Measurements from ENCODE around the gene TBX15. TPM values are rescaled to one million over a fixed set of nuclear protein-coding genes. Genes with fewer than 3 reads are reported as not detected.

TBX15 gene
- total RNA-seq, 4 donors from 2014 or later: 0.45 to 1.6 (median 0.56) TPM

DNA sequence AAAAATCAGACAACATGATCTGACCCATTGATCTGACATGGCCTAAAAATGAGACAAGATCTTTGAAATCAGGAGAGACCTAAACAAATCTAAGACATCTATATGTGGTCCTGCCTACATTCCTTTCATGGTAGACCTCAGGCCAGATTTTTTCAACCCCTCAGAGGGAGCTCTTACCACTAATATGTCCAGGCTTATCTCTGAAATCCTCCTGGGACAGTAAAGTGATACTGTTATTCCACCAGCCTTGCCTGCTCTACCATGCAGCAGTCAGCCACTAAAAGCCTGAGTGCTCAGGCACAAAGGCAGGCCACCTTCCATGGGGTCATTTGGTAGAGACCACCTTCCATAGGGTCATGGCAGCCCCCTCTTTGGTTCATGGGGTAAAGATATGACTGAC is 126.9 kb downstream of the TBX15 start:
- Histone ChIP-seq H3K27me3 (no peaks in the 10 kb centered on the region), H3K4me1 (no peaks in the 10 kb centered on the region), H3K27ac (no peak overlapping the region), H3K4me3 (no peak overlapping the region), H3K9me3 (no peaks in the 10 kb centered on the region), H3K36me3 (no peaks in the 10 kb centered on the region)
- no peak for ATAC-seq
- no peak for TF ChIP-seq POLR2AphosphoS5 (IDR thresholded peaks at IDR 0.05)
- TF ChIP-seq POLR2A (IDR thresholded peaks at IDR 0.05): no peak
- TF ChIP-seq, protein P1, sequence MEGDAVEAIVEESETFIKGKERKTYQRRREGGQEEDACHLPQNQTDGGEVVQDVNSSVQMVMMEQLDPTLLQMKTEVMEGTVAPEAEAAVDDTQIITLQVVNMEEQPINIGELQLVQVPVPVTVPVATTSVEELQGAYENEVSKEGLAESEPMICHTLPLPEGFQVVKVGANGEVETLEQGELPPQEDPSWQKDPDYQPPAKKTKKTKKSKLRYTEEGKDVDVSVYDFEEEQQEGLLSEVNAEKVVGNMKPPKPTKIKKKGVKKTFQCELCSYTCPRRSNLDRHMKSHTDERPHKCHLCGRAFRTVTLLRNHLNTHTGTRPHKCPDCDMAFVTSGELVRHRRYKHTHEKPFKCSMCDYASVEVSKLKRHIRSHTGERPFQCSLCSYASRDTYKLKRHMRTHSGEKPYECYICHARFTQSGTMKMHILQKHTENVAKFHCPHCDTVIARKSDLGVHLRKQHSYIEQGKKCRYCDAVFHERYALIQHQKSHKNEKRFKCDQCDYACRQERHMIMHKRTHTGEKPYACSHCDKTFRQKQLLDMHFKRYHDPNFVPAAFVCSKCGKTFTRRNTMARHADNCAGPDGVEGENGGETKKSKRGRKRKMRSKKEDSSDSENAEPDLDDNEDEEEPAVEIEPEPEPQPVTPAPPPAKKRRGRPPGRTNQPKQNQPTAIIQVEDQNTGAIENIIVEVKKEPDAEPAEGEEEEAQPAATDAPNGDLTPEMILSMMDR (IDR thresholded peaks at IDR 0.05): no peak
- TF ChIP-seq EP300 (IDR thresholded peaks at IDR 0.05): no peak

DNA sequence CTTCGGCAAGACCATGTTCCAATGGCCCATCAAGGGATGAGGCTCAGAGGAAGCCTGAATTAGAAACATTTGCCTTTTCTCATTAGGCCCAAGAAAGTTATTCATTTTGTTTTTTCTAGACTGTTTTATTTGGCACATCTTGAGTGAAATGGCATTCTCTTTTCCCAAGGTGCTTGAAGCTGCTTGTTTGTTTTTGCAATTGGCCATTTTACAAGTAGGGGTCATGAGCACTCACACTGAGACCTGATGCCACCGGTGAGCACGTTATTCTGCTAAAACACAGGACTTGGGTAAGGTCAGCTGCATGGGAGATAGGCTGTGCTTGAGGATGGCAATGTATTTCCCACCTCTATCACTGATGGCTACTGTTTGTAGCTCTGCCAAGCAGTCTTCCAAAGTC is 128.1 kb downstream of the TBX15 start:
- Histone ChIP-seq H3K27ac (no peak overlapping the region), H3K4me1 (no peaks in the 10 kb centered on the region), H3K9me3 (no peaks in the 10 kb centered on the region), H3K27me3 (no peaks in the 10 kb centered on the region), H3K36me3 (no peaks in the 10 kb centered on the region), H3K4me3 (no peak overlapping the region)
- TF ChIP-seq POLR2A (IDR thresholded peaks at IDR 0.05) (no peak), POLR2AphosphoS5 (IDR thresholded peaks at IDR 0.05) (no peak), EP300 (IDR thresholded peaks at IDR 0.05) (no peak)
- TF ChIP-seq, protein P1 (IDR thresholded peaks at IDR 0.05): no peak
- WGBS, 2 donors (ENCODE audit: low coverage in 1 of 2): 63 to 79% methylated on average over 1 to 3 of the region's 3 CpGs
- no peak for ATAC-seq

DNA sequence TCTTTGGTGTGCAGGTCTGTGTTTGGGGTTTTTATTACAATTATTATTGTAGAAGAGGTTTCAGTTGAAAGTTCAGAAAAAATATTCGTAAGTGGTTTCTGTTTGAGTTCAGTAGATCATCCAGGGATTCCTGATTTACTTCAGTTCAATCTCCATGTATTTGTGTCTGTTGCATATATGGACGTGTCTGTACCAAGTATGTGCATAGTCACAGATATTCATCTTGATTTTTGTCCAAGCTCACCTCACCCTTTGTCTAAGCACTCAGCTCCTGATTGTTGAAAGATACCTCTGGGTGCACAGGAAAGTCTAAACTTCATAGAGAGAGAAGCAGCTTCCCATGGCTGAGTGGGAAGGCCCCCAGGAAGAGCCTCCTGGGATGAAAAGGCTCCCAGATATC is 141.7 kb downstream of the TBX15 start:
- no peak overlapping the region for H3K4me3 ChIP-seq
- TF ChIP-seq POLR2AphosphoS5 (IDR thresholded peaks at IDR 0.05): no peak
- no peak for TF ChIP-seq POLR2A (IDR thresholded peaks at IDR 0.05)
- TF ChIP-seq, protein P1 (IDR thresholded peaks at IDR 0.05): no peak
- TF ChIP-seq EP300 (IDR thresholded peaks at IDR 0.05): no peak
- H3K9me3 ChIP-seq: no peaks in the 10 kb centered on the region
- H3K4me1 ChIP-seq: no peaks in the 10 kb centered on the region
- ATAC-seq: no peak
- 61 to 67% methylated on average over 2 of the region's 2 CpGs for WGBS, 2 donors (ENCODE audit: low coverage in 1 of 2)
- no peaks in the 10 kb centered on the region for H3K36me3 ChIP-seq
- H3K27me3 ChIP-seq: no peaks in the 10 kb centered on the region
- no peak overlapping the region for H3K27ac ChIP-seq

DNA sequence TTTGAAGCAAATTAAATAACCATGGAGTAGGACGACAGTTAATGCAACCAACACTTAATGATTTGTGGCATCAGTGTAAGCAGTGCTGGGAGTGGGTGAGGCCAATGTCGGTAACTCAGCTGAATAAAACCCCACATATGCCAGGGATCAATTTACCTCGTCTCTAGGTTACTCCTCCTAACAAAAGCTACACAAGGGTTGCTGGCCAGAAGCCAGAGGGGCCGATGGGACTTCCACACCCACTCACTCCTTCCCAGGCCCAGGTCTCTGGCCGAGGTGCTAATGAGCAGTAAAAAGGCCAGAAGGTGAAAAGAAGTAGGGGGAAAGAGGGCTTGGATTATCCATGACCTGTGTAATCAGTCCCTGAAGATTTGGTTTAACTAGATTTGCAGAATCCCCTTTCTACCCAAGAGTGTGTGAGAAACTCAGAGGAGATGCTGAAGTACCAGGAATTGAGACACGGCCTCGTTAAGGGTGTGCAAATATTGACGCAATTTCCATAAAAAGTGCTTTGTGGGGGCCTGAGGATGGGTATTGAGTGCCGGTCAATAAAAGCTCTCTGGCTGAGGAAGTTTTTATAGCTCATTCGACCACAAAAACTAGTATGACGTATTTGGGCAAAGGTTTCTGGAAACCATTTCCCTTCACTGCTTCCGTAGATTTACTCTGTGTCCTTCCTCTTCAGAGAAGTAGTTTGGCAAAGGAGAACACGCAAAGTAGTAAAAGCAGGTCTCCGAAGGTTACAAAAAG is 145.5 kb downstream of the TBX15 start:
- no peaks in the 10 kb centered on the region for H3K27me3 ChIP-seq
- no peak overlapping the region for H3K4me3 ChIP-seq
- no peak for TF ChIP-seq POLR2AphosphoS5 (IDR thresholded peaks at IDR 0.05)
- TF ChIP-seq, protein P1 (IDR thresholded peaks at IDR 0.05): no peak
- TF ChIP-seq POLR2A (IDR thresholded peaks at IDR 0.05): no peak
- TF ChIP-seq EP300 (IDR thresholded peaks at IDR 0.05): no peak
- no peaks in the 10 kb centered on the region for H3K9me3 ChIP-seq
- ATAC-seq: peak; percentile 25
- no peaks in the 10 kb centered on the region for H3K36me3 ChIP-seq
- H3K4me1 ChIP-seq: no peaks in the 10 kb centered on the region
- WGBS, 2 donors (ENCODE audit: low coverage in 1 of 2): 75 to 88% methylated on average over 9 to 10 of the region's 14 CpGs
- no peak overlapping the region for H3K27ac ChIP-seq

DNA sequence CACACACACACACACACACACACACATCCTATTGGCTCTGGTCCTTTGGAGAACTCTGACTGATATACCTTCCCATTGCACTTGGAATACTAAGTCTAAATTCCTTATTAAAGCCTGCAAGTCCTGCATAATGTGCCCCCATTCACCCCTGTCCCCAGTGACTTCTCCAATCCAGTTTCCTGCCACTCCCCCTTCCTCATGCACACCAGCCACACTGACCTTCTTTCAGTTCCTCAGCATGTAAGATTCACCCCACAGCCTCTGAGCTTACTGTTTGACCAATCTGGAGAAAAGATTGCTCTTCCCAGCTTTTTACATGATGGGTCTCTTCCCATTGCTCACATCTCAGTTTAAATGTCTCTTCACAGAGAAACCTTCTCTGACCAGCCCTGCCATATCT is 146.6 kb downstream of the TBX15 start:
- H3K4me3 ChIP-seq: no peak overlapping the region
- ATAC-seq: no peak
- no peaks in the 10 kb centered on the region for H3K4me1 ChIP-seq
- TF ChIP-seq, protein P1 (IDR thresholded peaks at IDR 0.05): no peak
- no peaks in the 10 kb centered on the region for H3K27me3 ChIP-seq
- no peaks in the 10 kb centered on the region for H3K9me3 ChIP-seq
- H3K27ac ChIP-seq: no peak overlapping the region
- H3K36me3 ChIP-seq: no peaks in the 10 kb centered on the region

Measured in gastroesophageal sphincter (tissue), 4 donors.